Prostate gland (tissue), 2 donors: ENCODE measurements around the gene SELENOP. TPM values are rescaled to one million over a fixed set of nuclear protein-coding genes. Genes with fewer than 3 reads are reported as not detected.

Experiments used
- DNase-seq: peaks from one replicate; pipeline ENCODE4 v3.0.0-alpha.2; 2019; ENCODE audit warnings: low spot score
- H3K27ac ChIP-seq, 2 donors: fragments of 200-600 bp; sonication (generic); 2 replicates each; pipeline ENCODE4 v1.5.1; 2017 to 2019
- H3K27me3 ChIP-seq: fragments of 200-600 bp; sonication (generic); replicated peaks from 2 replicates; pipeline ENCODE4 v1.5.1; 2019; ENCODE audit not compliant: insufficient read depth
- H3K36me3 ChIP-seq, 2 donors: fragments of 200-600 bp; sonication (generic); 1 replicate in 1 of 2; 2 replicates in 1 of 2; pipeline versions ENCODE4 v1.5.1 to v1.8.1; 2017 to 2019
- H3K4me1 ChIP-seq: fragments of 200-600 bp; sonication (generic); replicated peaks from 2 replicates; pipeline ENCODE4 v1.5.1; 2019
- H3K4me3 ChIP-seq, 2 donors: fragments of 200-600 bp; sonication (generic); 2 replicates each; pipeline ENCODE4 v1.5.1; 2017 to 2019
- H3K9me3 ChIP-seq: fragments of 200-600 bp; sonication (generic); 2 replicates; pipeline ENCODE4 v1.5.1; 2017
- POLR2A ChIP-seq: fragments of 450-650 bp; IDR thresholded peaks from one replicate; pipeline ENCODE4 v1.6.1; 2016; ENCODE audit warnings: antibody characterized with exemption, mild to moderate bottlenecking
- POLR2AphosphoS5 ChIP-seq: sonication (generic); formaldehyde crosslinking; IDR thresholded peaks from one replicate; pipeline ENCODE4 v1.6.1; 2017; ENCODE audit warnings: antibody characterized with exemption
- whole genome bisulfite sequencing: methylation state at CpG from one replicate; pipeline ENCODE4 v1.1.5; 2018; 5-methylcytosine and 5-hydroxymethylcytosine counted together
- intact Hi-C: fragments of 100-400 bp; cut with DNase I; formaldehyde crosslinking; loops from one replicate; pipeline ENCODE4 v1.14.2; 2022
- total RNA-seq, 2 donors: library from RNA; depleted of rRNA; stranded (reverse); fragments of >200 nt; gene quantifications; one replicate each; pipeline ENCODE4 v1.1.0, GENCODE V29; 2016
- TF ChIP-seq, protein P1 (sequence below), 4 experiments: fragments of 200-600 bp in 2 of 4; fragments of 450-650 bp in 2 of 4; sonication (generic) in 2 of 4; IDR thresholded peaks; 1 replicate in 3 of 4; 2 replicates in 1 of 4; pipeline ENCODE4 v1.5.1; 2016 to 2019; ENCODE audit warnings: antibody characterized with exemption in 4 of 4, mild to moderate bottlenecking in 2 of 4, moderate library complexity in 2 of 4

Gene SELENOP
- total RNA-seq, 2 donors from 2014 or later = 228 to 503 TPM

DNA sequence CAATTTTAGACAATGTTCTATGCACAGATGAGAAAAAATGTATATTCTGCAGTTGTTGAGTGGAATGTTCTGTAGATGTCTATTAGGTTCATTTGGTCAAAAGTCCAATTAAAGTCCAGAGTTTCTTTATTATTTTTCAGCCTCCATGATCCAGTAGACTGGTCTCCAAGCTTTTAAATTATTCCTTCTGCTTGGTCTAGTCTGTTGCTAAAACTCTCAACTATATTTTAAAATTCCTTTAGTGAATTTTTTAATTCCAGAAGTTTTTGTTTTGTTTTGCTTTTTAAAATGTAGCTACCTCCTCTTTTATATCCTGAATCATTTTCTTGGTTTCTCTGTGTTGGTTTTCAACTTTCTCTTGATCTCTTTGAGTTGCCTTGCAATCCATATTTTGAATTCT lies 24.6 kb downstream of the SELENOP start:
- H3K36me3 ChIP-seq = no peaks in the 10 kb centered on the region
- TF ChIP-seq POLR2A (no peak), POLR2AphosphoS5 (no peak)
- TF ChIP-seq, protein P1, sequence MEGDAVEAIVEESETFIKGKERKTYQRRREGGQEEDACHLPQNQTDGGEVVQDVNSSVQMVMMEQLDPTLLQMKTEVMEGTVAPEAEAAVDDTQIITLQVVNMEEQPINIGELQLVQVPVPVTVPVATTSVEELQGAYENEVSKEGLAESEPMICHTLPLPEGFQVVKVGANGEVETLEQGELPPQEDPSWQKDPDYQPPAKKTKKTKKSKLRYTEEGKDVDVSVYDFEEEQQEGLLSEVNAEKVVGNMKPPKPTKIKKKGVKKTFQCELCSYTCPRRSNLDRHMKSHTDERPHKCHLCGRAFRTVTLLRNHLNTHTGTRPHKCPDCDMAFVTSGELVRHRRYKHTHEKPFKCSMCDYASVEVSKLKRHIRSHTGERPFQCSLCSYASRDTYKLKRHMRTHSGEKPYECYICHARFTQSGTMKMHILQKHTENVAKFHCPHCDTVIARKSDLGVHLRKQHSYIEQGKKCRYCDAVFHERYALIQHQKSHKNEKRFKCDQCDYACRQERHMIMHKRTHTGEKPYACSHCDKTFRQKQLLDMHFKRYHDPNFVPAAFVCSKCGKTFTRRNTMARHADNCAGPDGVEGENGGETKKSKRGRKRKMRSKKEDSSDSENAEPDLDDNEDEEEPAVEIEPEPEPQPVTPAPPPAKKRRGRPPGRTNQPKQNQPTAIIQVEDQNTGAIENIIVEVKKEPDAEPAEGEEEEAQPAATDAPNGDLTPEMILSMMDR (IDR thresholded peaks at IDR 0.05) = no peak
- intact Hi-C loops = no loop called here
- H3K4me3 ChIP-seq = no peak overlapping the region
- H3K27me3 ChIP-seq = no peaks in the 10 kb centered on the region
- H3K27ac ChIP-seq = no peak overlapping the region
- no peaks in the 10 kb centered on the region for H3K4me1 ChIP-seq
- no peaks in the 10 kb centered on the region for H3K9me3 ChIP-seq
- DNase-seq = no peak

DNA sequence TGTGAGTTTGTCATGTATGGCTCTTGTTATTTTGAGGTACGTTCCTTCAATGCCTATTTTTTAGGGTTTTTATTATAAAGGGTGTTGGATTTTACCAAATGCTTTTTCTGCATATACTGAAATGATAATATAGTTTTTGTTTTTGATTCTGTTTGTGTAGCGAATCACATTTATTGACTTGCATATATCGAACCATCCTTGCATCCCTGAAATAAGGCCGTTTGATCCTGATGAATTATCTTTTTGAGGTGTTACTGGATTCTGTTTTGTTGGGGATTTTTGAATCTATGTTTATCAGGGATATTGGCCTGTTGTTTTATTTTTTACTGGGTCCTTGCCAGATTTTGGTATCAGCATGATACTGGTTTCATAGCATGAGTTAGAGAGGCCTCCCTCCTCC lies 25.9 kb downstream of the SELENOP start:
- Histone ChIP-seq H3K27ac (no peak overlapping the region), H3K4me3 (no peak overlapping the region), H3K27me3 (no peaks in the 10 kb centered on the region), H3K4me1 (no peaks in the 10 kb centered on the region), H3K9me3 (no peaks in the 10 kb centered on the region), H3K36me3 (no peaks in the 10 kb centered on the region)
- intact Hi-C loops = no loop called here
- WGBS = 95% methylated on average over 4 of the region's 4 CpGs
- TF ChIP-seq POLR2AphosphoS5 = no peak
- TF ChIP-seq, protein P1 (IDR thresholded peaks at IDR 0.05) = no peak
- no peak for TF ChIP-seq POLR2A
- no peak for DNase-seq

DNA sequence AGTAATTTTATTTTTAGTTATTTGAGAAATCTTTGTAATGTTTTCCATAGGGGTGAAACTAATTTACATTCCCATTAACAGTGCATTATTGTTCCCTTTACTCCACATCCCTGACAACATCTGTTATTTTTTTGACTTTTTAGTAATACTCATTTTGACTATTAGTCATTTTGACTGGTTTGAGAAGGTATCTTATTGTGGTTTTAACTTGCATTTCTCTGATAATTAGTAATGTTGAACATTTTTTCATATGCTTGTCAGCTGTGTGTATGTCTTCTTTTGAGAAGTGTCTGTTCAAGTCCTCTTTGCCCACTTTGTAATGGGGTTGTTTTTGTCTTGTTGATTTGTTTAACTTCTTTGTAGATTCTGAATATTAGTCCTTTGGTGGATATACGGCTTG lies 27.6 kb downstream of the SELENOP start:
- Histone ChIP-seq H3K36me3 (no peaks in the 10 kb centered on the region), H3K27ac (no peak overlapping the region), H3K4me1 (no peaks in the 10 kb centered on the region), H3K9me3 (no peaks in the 10 kb centered on the region), H3K27me3 (no peaks in the 10 kb centered on the region), H3K4me3 (no peak overlapping the region)
- DNase-seq = no peak
- intact Hi-C loops = no loop called here
- TF ChIP-seq POLR2AphosphoS5 = no peak
- TF ChIP-seq POLR2A = no peak
- TF ChIP-seq, protein P1 (IDR thresholded peaks at IDR 0.05) = no peak
- WGBS = 94% methylated on average over 1 of the region's 1 CpG

DNA sequence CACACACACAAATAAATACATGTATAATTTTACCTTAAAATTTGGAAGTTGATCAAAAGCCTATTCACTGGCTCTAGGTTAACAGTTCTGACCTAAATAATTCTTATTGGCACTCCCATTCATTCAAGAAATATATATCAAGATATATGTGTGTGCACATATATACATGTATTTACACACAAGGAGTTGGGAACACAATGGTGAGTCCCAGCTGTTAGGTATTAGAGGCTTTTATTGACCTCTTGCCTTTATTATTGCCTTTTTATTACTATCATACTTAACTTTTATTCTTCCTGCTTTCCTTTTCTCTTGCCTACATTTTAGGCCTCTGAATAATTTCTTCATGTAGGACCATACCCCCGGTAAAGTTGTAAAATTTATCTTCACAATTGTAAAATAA lies 30.1 kb downstream of the SELENOP start:
- Histone ChIP-seq H3K9me3 (no peaks in the 10 kb centered on the region), H3K27me3 (no peaks in the 10 kb centered on the region), H3K4me1 (no peaks in the 10 kb centered on the region), H3K36me3 (no peaks in the 10 kb centered on the region), H3K4me3 (no peak overlapping the region), H3K27ac (no peak overlapping the region)
- no peak for DNase-seq
- intact Hi-C loops = no loop called here
- WGBS = 52% methylated on average over 1 of the region's 1 CpG
- TF ChIP-seq POLR2A (no peak), POLR2AphosphoS5 (no peak)
- TF ChIP-seq, protein P1 (IDR thresholded peaks at IDR 0.05) = no peak

DNA sequence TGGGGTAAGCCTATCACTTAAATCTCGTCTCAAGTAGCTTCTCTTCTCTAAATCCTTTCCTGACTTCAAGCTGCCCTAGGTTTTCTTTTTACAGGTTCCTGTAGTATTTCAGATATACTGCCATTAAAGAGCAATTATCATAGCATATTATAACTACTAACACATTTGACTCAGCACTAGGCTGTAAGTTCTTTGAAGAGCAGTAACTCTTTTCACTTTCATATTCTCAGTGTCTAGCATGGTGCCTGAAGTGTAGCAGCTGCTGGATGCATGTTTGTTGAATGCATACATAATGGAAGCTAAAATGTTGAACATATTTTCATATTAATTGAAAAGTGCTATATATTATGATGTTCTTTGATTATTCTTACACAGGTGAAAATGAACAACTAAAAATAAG lies 32.6 kb downstream of the SELENOP start:
- TF ChIP-seq, protein P1 (IDR thresholded peaks at IDR 0.05) = no peak
- TF ChIP-seq POLR2AphosphoS5 = no peak
- no peak for TF ChIP-seq POLR2A
- intact Hi-C loops = no loop called here
- Histone ChIP-seq H3K27me3 (no peaks in the 10 kb centered on the region), H3K27ac (no peak overlapping the region), H3K4me1 (no peaks in the 10 kb centered on the region), H3K4me3 (no peak overlapping the region), H3K9me3 (no peaks in the 10 kb centered on the region), H3K36me3 (no peaks in the 10 kb centered on the region)
- WGBS = 85% methylated on average over 1 of the region's 1 CpG
- DNase-seq = no peak
